T-cell (primary cell): ENCODE data around the gene SIPA1L3. TPM values are rescaled to one million over a fixed set of nuclear protein-coding genes. Genes with fewer than 3 reads are reported as not detected.
A peak's percentile ranks its signal among the peaks of the same experiment; 100 is the strongest.
"Not testable (repeated sequence)": the region's sequence is repeated elsewhere in the genome, so short reads cannot be mapped to it uniquely, and the experiment has no call there.

Experiments
- ATAC-seq, 4 experiments: fragments of 200-7000 bp in 3 of 4; fragments of 150-1000 bp in 1 of 4; cut with Tn5 transposase; replicated peaks in 1 of 4; 1 replicate in 3 of 4; 2 replicates in 1 of 4; pipeline ENCODE4 v1.10.0; 2021; ENCODE audit warnings: moderate library complexity in 3 of 4, mild to moderate bottlenecking in 2 of 4, moderate number of reproducible peaks in 1 of 4
- CTCF ChIA-PET, 2 donors: fragments of 300-600 bp; sonication (Branson Sonifier 250); formaldehyde crosslinking; loops; one replicate each; lab custom pipeline; 2022; ENCODE audit warnings: antibody characterized with exemption in 2 of 2; lab: Charles Lee
- POLR2A ChIA-PET, 2 donors: fragments of 300-600 bp; sonication (Branson Sonifier 250); formaldehyde crosslinking; loops; one replicate each; lab custom pipeline; 2022; ENCODE audit warnings: antibody characterized with exemption in 2 of 2; lab: Charles Lee
- DNase-seq, 35 experiments: peaks; one replicate each; pipeline versions ENCODE4 v3.0.0 to v3.0.0-alpha.2; 2013 to 2023
- H3K27ac ChIP-seq: one replicate; pipeline ENCODE4 v1.5.1; 2013; ENCODE audit warnings: low read length
- H3K27me3 ChIP-seq, 2 experiments: replicated peaks in 1 of 2; 1 replicate in 1 of 2; 2 replicates in 1 of 2; pipeline versions ENCODE4 v1.6.1 to v1.7.0; 2013; ENCODE audit warnings: low read length in 1 of 2, mixed read lengths in 1 of 2; ENCODE audit not compliant: control insufficient read depth in 2 of 2, insufficient read depth in 2 of 2; ENCODE audit errors: extremely low read depth in 1 of 2
- H3K36me3 ChIP-seq, 2 donors: 1 replicate in 1 of 2; 2 replicates in 1 of 2; pipeline versions ENCODE4 v1.6.1 to v1.7.0; 2013; ENCODE audit warnings: low read length in 1 of 2; ENCODE audit not compliant: control insufficient read depth in 2 of 2, insufficient read depth in 1 of 2; ENCODE audit errors: extremely low read depth in 1 of 2
- H3K4me1 ChIP-seq, 2 experiments: 1 replicate in 1 of 2; 2 replicates in 1 of 2; pipeline versions ENCODE4 v1.6.1 to v1.7.0; 2013; ENCODE audit warnings: low read length in 2 of 2, mixed read lengths in 1 of 2; ENCODE audit not compliant: insufficient read depth in 2 of 2, control insufficient read depth in 1 of 2; ENCODE audit errors: extremely low read depth in 1 of 2
- H3K4me3 ChIP-seq, 2 donors: 1 replicate in 1 of 2; 2 replicates in 1 of 2; pipeline versions ENCODE4 v1.5.1 to v1.7.0; 2013; ENCODE audit warnings: mild to moderate bottlenecking in 2 of 2, low read length in 1 of 2, moderate library complexity in 1 of 2; ENCODE audit not compliant: control insufficient read depth in 1 of 2; ENCODE audit errors: extremely low read depth in 1 of 2
- H3K9me3 ChIP-seq: 2 replicates; pipeline ENCODE4 v1.7.0; 2013
- H3K27ac Mint-ChIP-seq, 2 donors: one replicate each; pipeline ENCODE4 v1.8.0; 2020 to 2021; ENCODE audit warnings: mild to moderate bottlenecking in 2 of 2, mixed read lengths in 2 of 2
- H3K27me3 Mint-ChIP-seq, 2 donors: one replicate each; pipeline ENCODE4 v1.8.0; 2021 to 2022; ENCODE audit warnings: mixed read lengths in 2 of 2
- H3K36me3 Mint-ChIP-seq: one replicate; pipeline ENCODE4 v1.8.0; 2021; ENCODE audit warnings: mixed read lengths
- H3K4me1 Mint-ChIP-seq, 3 donors: one replicate each; pipeline ENCODE4 v1.8.0; 2020 to 2022; ENCODE audit warnings: mixed read lengths in 3 of 3, mild to moderate bottlenecking in 1 of 3
- H3K4me3 Mint-ChIP-seq, 3 donors: one replicate each; pipeline ENCODE4 v1.8.0; 2020 to 2022; ENCODE audit warnings: mild to moderate bottlenecking in 3 of 3, mixed read lengths in 3 of 3, moderate library complexity in 3 of 3
- H3K9me3 Mint-ChIP-seq, 3 donors: one replicate each; pipeline ENCODE4 v1.8.0; 2020 to 2022; ENCODE audit warnings: mixed read lengths in 3 of 3
- WGBS: methylation state at CpG from one replicate; pipeline ENCODE4 v1.1.5; 2013; ENCODE audit warnings: missing lambda C conversion rate; ENCODE audit not compliant: insufficient coverage; 5-methylcytosine and 5-hydroxymethylcytosine counted together
- total RNA-seq, 35 experiments: library from RNA in 6 of 35; stranded (reverse) in 6 of 35; fragments of 120-200 nt in 1 of 35; gene quantifications; one replicate each; pipeline versions ENCODE4 v1.2.1 to v1.2.4 and lab custom pipeline; 2013 to 2026

Gene SIPA1L3
- total RNA-seq, 5 donors from 2014 or later (not counting 1 experiment from before 2014, with no cell fraction given) = 26.2 to 40.6 (median 35.5) TPM

DNA sequence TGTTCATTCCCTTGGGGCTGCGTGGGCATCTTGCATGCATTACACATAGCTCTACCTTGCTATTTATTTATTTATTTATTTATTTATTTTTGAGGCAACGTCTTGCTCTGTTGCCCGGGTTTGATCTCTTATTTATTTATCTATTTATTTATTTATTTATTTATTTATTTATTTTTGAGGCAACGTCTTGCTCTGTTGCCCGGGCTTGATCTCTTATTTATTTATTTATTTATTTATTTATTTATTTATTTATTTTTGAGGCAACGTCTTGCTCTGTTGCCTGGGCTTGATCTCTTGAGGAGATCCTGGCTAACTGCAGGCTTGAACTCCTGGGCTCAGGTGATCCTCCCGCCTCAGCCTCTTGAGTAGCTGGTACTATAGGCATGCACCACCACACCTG is 158.8 kb downstream of the SIPA1L3 start:
- H3K27ac ChIP-seq, H3K4me3 ChIP-seq, DNase-seq, CTCF ChIA-PET, H3K4me1 ChIP-seq, H3K9me3 ChIP-seq, H3K4me1 Mint-ChIP-seq, H3K27ac Mint-ChIP-seq, H3K27me3 ChIP-seq, H3K36me3 ChIP-seq, POLR2A ChIA-PET, ATAC-seq, H3K9me3 Mint-ChIP-seq, H3K4me3 Mint-ChIP-seq, H3K36me3 Mint-ChIP-seq, H3K27me3 Mint-ChIP-seq: not testable (repeated sequence)
- WGBS = no CpG with 5 or more reads among the region's 7 CpGs

DNA sequence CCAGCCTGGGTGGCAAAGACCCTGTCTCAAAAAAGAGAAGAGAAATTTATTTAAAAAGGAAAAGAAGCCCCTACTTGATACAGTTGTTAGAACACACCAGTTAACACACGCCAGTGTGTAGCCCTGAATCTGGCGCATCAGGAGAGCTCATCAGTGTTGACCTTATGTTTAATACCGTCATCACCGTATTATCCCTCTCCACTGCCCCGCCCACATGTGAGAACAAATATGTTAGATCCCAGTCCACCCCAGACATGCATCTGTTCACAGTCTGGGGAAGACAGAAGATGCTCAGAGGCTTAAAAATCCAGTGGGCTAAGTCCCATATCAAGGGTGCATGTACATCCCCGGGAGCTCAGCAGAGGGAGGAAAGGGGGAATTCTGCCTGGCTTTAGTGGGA is 161.8 kb downstream of the SIPA1L3 start:
- Mint-ChIP-seq H3K27me3 (no peaks in the 10 kb centered on the region), H3K9me3 (no peaks in the 10 kb centered on the region), H3K27ac (no peak overlapping the region), H3K4me3 (no peak overlapping the region), H3K36me3 (peaks cover 17% of the 10 kb centered on the region), H3K4me1 (no peaks in the 10 kb centered on the region)
- no peaks in the 10 kb centered on the region for H3K27me3 ChIP-seq
- H3K27ac ChIP-seq = no peak overlapping the region
- no peak overlapping the region for H3K4me3 ChIP-seq
- DNase-seq (no peak), ATAC-seq (no peak)
- no peaks in the 10 kb centered on the region for H3K36me3 ChIP-seq
- POLR2A ChIA-PET = no interaction called here
- CTCF ChIA-PET = no interaction called here
- H3K9me3 ChIP-seq = no peaks in the 10 kb centered on the region
- whole genome bisulfite sequencing = 100% methylated on average over 4 of the region's 6 CpGs
- H3K4me1 ChIP-seq = no peaks in the 10 kb centered on the region

DNA sequence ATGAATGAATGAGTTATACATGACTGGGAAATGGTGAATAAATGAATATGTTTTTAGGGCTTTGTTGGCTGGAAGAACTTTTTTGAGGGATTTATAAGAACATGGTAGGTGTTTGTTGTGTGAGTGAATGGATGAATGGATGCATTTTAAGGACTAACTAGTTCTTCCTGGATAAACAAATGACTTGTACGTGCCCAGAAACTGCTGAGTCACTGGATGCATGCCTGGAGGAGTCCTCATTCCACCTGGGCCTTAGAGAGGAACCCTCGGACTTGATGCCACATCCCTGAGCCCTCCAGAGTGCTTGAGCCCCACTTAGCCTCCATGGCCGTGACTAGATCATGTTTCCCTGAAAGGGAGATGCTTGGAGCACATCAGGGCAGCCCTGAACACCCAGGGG is 163.6 kb downstream of the SIPA1L3 start:
- H3K36me3 Mint-ChIP-seq = peaks cover 19% of the 10 kb centered on the region

DNA sequence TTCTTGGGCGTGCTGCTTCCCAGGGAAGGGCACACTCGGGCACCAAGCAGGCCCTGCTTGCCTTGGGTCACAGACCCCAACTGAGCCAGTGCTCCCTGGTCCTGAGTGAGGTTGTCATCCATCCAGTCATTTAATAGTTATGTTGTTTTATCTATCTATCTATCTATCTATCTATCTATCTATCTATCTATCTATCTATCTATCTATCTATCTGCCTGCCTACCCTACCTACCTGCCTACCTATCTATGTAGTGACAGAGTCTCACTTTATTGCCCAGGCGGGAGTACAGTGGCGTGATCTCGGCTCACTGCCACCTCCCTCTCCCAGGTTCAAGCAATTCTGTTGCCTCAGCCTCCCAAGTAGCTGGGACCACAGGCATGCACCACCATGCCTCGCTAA is 164.0 kb downstream of the SIPA1L3 start:
- POLR2A ChIA-PET = not testable (repeated sequence)

More for the DNA sequence above, 163.6 kb downstream of the SIPA1L3 start:
- DNase-seq (no peak), ATAC-seq (no peak)
- POLR2A ChIA-PET = no interaction called here
- no peak overlapping the region for H3K27ac ChIP-seq
- no peak overlapping the region for H3K4me3 ChIP-seq
- Mint-ChIP-seq H3K9me3 (no peaks in the 10 kb centered on the region), H3K4me1 (no peaks in the 10 kb centered on the region), H3K27ac (no peak overlapping the region), H3K27me3 (no peaks in the 10 kb centered on the region), H3K4me3 (no peak overlapping the region)
- H3K27me3 ChIP-seq = no peaks in the 10 kb centered on the region
- peaks cover 0 to 2% of the 10 kb centered on the region in 2 donors for H3K36me3 ChIP-seq
- H3K4me1 ChIP-seq = no peaks in the 10 kb centered on the region
- H3K9me3 ChIP-seq = no peaks in the 10 kb centered on the region
- 66% methylated on average over 3 of the region's 3 CpGs for WGBS
- CTCF ChIA-PET = no interaction called here

DNA sequence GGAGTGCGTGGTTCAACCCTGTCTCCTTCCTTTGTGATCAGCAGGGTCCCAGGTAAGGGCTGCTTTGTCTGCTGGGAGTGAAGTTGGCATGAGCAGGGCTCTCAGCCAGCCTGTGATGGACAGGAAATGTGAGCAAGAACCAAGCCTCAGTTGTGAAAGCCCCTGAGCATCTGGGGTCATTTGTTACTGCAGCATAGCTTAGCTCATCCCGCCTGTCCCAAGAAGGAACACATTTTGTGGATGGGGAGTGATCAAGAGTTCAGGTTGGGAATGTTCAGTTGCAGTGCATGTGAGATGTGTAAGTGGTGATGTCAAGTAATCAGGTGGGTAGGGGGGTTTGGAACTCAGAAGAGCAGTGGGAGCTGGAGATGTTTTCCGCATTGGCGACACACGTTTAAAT is 164.6 kb downstream of the SIPA1L3 start:
- no peak for DNase-seq
- no peak overlapping the region for H3K27ac ChIP-seq
- peaks cover 4 to 6% (median 6%) of the 10 kb centered on the region in 3 donors for H3K9me3 Mint-ChIP-seq
- ATAC-seq = no peak
- H3K36me3 Mint-ChIP-seq = peaks cover 25% of the 10 kb centered on the region
- H3K4me3 Mint-ChIP-seq = no peak overlapping the region
- WGBS = 97% methylated on average over 4 of the region's 5 CpGs
- no peaks in the 10 kb centered on the region for H3K9me3 ChIP-seq
- no peaks in the 10 kb centered on the region for H3K4me1 ChIP-seq
- ChIA-PET CTCF (no interaction called here), POLR2A (no interaction called here)
- H3K27me3 Mint-ChIP-seq = no peaks in the 10 kb centered on the region
- H3K27ac Mint-ChIP-seq = no peak overlapping the region
- H3K4me1 Mint-ChIP-seq = no peaks in the 10 kb centered on the region
- H3K36me3 ChIP-seq = peaks cover 0 to 2% of the 10 kb centered on the region in 2 donors
- no peak overlapping the region for H3K4me3 ChIP-seq
- no peaks in the 10 kb centered on the region for H3K27me3 ChIP-seq

More for the DNA sequence above, 164.0 kb downstream of the SIPA1L3 start:
- H3K4me3 ChIP-seq, H3K9me3 Mint-ChIP-seq, H3K27ac ChIP-seq, H3K36me3 ChIP-seq, ATAC-seq, H3K4me3 Mint-ChIP-seq, H3K4me1 ChIP-seq, H3K9me3 ChIP-seq, H3K27me3 ChIP-seq, H3K27me3 Mint-ChIP-seq, CTCF ChIA-PET, DNase-seq, H3K4me1 Mint-ChIP-seq, H3K27ac Mint-ChIP-seq: not testable (repeated sequence)
- peaks cover 19% of the 10 kb centered on the region for H3K36me3 Mint-ChIP-seq
- 88% methylated on average over 4 of the region's 6 CpGs for WGBS

DNA sequence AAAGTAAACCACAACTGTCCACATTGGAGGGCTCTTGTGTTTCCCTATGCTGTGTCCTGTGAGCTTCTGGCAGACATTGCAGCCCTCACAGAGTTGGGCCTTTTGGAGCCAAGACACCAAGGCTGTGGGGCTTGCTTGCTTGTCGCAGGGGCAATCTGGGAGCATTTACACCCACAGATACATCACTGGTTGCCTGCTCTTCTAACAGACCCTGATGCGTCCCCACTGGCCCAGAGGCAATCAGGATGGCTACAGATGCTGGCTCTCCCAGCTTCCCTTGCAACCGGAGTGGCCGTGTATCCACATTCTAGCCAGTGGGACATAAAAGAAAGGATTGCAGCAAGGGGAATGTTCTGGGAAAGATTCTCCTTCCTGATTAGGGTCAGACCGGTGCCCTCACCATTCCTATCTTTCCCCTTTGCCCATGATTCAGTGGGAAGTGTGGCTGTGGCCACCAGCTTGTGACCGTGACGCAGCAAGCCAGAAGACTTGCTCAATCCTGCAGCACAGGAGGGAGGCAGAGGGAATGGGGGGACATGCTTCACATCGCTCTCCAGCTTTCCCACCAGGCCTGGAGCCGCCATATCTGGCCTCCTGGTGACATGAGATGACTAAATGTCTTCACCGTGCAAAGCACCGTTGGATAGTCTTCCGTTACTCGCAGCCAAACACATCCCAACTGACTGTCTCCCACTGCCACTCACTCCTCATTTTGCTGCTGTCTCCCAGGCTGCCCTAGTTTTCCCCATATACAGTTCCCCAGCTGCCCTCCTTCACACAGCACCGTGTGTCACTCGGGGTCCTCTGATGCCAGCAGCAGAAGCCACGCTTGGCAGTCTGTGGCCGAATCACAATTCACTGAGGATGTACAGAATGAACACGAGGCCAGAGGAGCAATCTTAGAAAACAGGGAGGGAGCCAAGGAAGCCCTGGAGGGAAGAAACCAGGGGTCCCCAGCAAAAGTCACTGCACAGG is 166.1 kb downstream of the SIPA1L3 start:
- Mint-ChIP-seq H3K4me3 (no peak overlapping the region), H3K27ac (peak overlapping the region in 1 of 2 donors; percentile 28), H3K27me3 (no peaks in the 10 kb centered on the region), H3K4me1 (no peaks in the 10 kb centered on the region), H3K36me3 (peaks cover 29% of the 10 kb centered on the region), H3K9me3 (peaks cover 4 to 9% (median 8%) of the 10 kb centered on the region in 3 donors)
- WGBS = 92% methylated on average over 16 of the region's 18 CpGs
- ATAC-seq (no peak), DNase-seq (no peak)
- CTCF ChIA-PET = no interaction called here
- POLR2A ChIA-PET = no interaction called here
- H3K4me3 ChIP-seq = no peak overlapping the region
- peaks cover 0 to 2% of the 10 kb centered on the region in 2 donors for H3K36me3 ChIP-seq
- no peaks in the 10 kb centered on the region for H3K4me1 ChIP-seq
- no peaks in the 10 kb centered on the region for H3K9me3 ChIP-seq
- H3K27ac ChIP-seq = no peak overlapping the region
- no peaks in the 10 kb centered on the region for H3K27me3 ChIP-seq
